22Rv1 (cell line): ENCODE data around the gene HOXB9.

Experiments used
- H3K27ac ChIP-seq: fragments of 450-650 bp; 2 replicates; pipeline ENCODE4 v1.5.1; 2017
- ZFX ChIP-seq: fragments of 450-650 bp; IDR thresholded peaks from 2 replicates; pipeline ENCODE4 v1.6.1; 2017; ENCODE audit warnings: antibody characterized with exemption, borderline replicate concordance
- TF ChIP-seq, protein P1 (sequence below): fragments of 450-650 bp; IDR thresholded peaks from 2 replicates; pipeline ENCODE4 v1.5.1; 2017; ENCODE audit warnings: mild to moderate bottlenecking

Gene HOXB9

DNA sequence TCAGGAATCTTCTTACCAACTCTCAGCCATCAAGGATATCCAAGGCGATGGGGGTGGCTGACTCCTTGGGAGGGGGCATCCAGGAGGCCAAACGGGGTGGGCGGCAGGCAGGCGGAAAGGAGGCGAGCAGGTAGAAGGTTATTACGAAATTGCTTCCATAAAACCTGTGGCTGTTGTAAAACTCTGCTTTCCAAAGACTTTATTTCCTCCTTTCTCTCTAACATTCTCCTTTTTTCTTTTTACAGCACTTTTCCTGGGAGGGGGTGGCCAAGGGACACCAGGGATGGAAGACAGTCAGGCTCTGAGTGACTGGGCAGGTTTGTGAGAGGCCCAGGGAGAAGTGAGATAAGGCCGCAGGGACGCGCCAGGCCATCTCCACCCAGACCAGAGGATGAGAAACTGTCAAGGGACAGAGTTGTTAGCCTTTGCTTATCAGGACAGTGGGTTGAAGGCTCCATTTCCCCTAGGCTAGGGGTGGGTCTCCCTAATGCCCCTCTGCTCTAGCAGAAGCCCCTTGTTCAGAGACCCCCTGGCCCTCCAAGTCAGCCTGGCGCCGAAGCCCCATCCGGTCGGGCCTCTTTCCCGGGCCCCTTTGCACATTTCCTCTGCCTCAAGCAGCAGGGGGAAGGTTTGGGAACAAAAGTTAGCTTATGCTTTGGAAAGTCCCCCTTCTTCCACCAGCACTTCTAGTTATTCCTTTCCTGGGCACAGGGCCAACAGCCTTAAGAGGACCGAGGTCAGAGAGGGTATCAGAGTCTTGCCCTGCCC lies 5.0 kb upstream of the HOXB9 start:
- TF ChIP-seq, protein P1, sequence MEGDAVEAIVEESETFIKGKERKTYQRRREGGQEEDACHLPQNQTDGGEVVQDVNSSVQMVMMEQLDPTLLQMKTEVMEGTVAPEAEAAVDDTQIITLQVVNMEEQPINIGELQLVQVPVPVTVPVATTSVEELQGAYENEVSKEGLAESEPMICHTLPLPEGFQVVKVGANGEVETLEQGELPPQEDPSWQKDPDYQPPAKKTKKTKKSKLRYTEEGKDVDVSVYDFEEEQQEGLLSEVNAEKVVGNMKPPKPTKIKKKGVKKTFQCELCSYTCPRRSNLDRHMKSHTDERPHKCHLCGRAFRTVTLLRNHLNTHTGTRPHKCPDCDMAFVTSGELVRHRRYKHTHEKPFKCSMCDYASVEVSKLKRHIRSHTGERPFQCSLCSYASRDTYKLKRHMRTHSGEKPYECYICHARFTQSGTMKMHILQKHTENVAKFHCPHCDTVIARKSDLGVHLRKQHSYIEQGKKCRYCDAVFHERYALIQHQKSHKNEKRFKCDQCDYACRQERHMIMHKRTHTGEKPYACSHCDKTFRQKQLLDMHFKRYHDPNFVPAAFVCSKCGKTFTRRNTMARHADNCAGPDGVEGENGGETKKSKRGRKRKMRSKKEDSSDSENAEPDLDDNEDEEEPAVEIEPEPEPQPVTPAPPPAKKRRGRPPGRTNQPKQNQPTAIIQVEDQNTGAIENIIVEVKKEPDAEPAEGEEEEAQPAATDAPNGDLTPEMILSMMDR = no peak
- no peak for TF ChIP-seq ZFX
- no peak overlapping the region for H3K27ac ChIP-seq

DNA sequence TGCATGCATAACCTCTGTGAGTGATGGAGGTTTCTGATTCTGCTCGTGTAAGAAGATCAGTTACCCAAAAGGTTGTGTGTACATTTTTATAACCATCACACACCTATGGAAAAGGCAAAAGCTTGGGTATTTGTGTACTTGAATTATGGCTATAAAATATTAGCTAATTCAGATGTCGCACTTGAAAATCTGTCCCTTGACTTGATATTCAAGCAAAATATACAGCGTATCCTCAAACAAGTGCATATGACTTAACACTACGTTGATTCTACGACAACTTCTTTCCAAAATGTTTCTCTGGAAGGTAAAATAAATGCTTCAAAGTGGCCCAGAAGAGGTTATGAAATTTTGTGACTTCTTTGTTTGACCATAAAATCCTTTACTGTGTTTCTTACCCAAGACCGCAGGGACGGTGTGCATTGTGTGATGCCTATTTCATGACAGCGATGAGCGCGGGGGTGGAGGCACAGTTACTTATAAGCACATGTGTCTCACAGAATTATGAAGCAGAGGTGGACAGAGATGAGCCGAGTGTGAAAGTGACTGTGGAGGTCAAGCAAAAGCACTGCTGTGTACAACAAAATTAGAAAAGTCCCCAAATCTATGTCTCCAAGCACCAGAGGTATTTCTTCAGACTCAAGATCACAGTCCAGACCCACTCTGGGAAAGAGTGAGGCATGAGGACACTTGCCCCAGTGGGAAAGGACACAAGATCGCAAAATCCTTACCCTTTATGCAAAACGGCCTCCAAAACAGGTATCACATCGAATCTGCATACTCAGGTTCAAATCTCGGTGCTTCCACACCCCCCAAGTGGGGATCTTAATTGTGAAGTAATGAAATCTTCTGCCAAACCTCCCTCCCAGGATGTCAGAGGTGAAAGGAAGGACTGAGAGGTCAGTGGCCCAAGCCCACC lies 4.1 kb upstream of the HOXB9 start:
- no peak overlapping the region for H3K27ac ChIP-seq
- TF ChIP-seq ZFX = no peak
- TF ChIP-seq, protein P1 = no peak

DNA sequence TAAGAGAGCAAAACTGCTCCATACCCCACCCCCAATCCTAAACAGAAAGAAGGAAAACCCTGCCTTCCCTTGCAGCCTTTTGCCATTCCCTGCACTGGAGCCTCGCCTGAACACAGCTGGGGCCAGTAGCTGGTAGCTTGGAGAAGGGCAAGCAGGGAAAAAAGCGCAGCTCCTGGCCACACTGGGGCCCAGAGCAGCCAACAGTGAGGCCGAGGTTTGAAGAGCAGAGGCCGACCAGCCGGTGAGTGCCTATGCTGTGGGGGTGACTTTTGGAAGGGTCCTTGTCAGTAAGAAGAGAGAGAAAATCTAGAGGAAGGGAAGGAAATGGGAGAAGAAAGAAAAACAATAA lies 3.2 kb upstream of the HOXB9 start:
- no peak overlapping the region for H3K27ac ChIP-seq
- no peak for TF ChIP-seq ZFX
- TF ChIP-seq, protein P1 = no peak

- H3K27ac ChIP-seq = no peak overlapping the region
Observed at GRCh38 chr17:48628649-48629410, 2.7 kb upstream of the HOXB9 start.

DNA sequence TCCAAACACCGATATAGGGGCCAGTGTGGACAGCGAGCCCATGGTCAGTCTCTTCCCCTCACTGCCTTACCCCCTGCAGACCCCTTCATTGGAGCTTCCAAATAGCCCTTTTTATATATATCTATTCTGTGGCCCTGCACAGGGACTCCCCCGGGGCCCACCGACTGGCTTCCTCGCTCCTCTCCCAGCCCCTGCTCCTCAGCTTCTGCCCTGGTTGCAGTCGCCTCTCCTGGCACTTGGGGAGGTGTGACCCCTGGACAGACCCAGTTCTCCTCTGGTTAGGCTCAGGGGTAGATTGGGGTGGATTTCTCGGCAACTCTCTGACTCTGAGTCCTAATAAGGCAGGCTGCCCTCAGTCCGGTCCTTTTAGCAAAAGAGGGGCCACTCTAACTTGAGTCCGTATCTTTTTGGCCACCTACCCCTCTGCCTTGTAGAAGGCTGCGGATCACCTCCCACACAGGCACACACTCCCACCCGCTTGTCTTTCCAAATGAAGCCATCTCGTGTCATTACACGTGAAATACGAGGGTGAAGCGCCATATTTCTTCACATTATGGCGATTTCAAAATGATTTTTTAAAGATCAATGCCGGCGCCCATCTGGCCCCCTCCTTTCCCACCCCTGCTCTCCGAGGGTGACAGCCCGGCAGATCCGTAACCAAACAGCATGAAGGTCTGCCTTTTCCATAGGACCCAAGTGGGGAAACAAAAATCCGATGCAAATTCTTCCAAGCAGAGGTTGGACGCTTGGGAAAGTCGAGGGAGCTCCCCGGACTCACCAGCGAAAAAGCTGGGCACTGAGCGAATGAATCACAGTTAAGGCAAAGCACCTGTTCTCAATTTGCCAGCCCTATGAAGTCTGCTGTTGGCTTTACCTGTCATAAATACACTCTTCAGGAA lies 1.7 kb upstream of the HOXB9 start:
- H3K27ac ChIP-seq = no peak overlapping the region

More at GRCh38 chr17:48628649-48629410, 2.7 kb upstream of the HOXB9 start:
- TF ChIP-seq ZFX = no peak
- TF ChIP-seq, protein P1 = no peak

DNA sequence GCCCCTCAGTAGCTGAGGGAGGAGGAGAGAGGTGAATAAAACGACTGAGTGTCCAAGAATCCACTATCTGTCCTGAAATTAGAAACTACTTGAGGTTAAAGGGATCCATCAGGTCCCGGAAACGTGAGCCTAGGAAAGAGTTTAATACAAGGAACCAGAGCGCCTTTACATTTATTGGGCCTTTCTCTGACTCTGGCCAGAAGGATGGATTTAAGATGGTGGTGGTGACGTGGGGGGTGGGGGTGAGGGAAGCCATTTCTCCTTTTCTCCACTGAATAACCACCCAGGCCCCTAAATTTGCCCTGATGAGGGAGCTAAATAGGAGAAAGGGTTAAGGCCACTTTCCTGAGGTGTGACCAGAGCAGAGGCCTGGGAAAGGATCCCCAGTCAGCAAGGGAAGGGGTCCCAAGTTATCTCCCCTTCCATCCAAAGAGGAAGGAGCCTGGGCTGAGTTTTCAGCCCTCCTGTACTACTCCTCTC lies 1.0 kb upstream of the HOXB9 start:
- no peak for TF ChIP-seq ZFX
- TF ChIP-seq, protein P1 = no peak
- no peak overlapping the region for H3K27ac ChIP-seq

More for the DNA sequence above, 1.7 kb upstream of the HOXB9 start:
- TF ChIP-seq, protein P1 = no peak
- TF ChIP-seq ZFX = no peak
